ENCODE results near the gene ZAR1L. TPM values are rescaled to one million over a fixed set of nuclear protein-coding genes. Genes with fewer than 3 reads are reported as not detected.

The ZAR1L gene
- total RNA-seq, 1 experiment from 2014 or later: not detected

- H3K27me3 ChIP-seq (ENCODE audit: control insufficient read depth, insufficient read depth, low read length): no peaks in the 10 kb centered on the region
- H3K4me3 ChIP-seq (ENCODE audit: low read depth in 2 of 2, low read length in 2 of 2): peak overlapping the region; percentile 73 to 90
- CTCF ChIA-PET: no interaction called here
- POLR2A ChIA-PET: interaction anchor here (0.6 to 0.7 kb wide), 2 partner anchors 340 to 1294 kb away, joined by 3 to 4 read pairs; no protein-coding TSS in a partner anchor
- TF ChIP-seq POLR2AphosphoS5 (IDR thresholded peaks at IDR 0.05; ENCODE audit: low read depth, low read length): no peak
- no peak for TF ChIP-seq SIN3A (IDR thresholded peaks at IDR 0.05; ENCODE audit: borderline replicate concordance, insufficient read depth, low read depth, low read length)
- TF ChIP-seq TCF7L2 (IDR thresholded peaks at IDR 0.05; ENCODE audit: low read depth, low read length): no peak
- TF ChIP-seq, protein P1, sequence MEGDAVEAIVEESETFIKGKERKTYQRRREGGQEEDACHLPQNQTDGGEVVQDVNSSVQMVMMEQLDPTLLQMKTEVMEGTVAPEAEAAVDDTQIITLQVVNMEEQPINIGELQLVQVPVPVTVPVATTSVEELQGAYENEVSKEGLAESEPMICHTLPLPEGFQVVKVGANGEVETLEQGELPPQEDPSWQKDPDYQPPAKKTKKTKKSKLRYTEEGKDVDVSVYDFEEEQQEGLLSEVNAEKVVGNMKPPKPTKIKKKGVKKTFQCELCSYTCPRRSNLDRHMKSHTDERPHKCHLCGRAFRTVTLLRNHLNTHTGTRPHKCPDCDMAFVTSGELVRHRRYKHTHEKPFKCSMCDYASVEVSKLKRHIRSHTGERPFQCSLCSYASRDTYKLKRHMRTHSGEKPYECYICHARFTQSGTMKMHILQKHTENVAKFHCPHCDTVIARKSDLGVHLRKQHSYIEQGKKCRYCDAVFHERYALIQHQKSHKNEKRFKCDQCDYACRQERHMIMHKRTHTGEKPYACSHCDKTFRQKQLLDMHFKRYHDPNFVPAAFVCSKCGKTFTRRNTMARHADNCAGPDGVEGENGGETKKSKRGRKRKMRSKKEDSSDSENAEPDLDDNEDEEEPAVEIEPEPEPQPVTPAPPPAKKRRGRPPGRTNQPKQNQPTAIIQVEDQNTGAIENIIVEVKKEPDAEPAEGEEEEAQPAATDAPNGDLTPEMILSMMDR (IDR thresholded peaks at IDR 0.05): no peak
- TF ChIP-seq, protein P2, sequence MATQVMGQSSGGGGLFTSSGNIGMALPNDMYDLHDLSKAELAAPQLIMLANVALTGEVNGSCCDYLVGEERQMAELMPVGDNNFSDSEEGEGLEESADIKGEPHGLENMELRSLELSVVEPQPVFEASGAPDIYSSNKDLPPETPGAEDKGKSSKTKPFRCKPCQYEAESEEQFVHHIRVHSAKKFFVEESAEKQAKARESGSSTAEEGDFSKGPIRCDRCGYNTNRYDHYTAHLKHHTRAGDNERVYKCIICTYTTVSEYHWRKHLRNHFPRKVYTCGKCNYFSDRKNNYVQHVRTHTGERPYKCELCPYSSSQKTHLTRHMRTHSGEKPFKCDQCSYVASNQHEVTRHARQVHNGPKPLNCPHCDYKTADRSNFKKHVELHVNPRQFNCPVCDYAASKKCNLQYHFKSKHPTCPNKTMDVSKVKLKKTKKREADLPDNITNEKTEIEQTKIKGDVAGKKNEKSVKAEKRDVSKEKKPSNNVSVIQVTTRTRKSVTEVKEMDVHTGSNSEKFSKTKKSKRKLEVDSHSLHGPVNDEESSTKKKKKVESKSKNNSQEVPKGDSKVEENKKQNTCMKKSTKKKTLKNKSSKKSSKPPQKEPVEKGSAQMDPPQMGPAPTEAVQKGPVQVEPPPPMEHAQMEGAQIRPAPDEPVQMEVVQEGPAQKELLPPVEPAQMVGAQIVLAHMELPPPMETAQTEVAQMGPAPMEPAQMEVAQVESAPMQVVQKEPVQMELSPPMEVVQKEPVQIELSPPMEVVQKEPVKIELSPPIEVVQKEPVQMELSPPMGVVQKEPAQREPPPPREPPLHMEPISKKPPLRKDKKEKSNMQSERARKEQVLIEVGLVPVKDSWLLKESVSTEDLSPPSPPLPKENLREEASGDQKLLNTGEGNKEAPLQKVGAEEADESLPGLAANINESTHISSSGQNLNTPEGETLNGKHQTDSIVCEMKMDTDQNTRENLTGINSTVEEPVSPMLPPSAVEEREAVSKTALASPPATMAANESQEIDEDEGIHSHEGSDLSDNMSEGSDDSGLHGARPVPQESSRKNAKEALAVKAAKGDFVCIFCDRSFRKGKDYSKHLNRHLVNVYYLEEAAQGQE (IDR thresholded peaks at IDR 0.05; ENCODE audit: insufficient read depth in 1 of 2, low read depth in 2 of 2, low read length in 1 of 2): no peak
- no TSS peak for BruUV-seq (replicated peaks)
- no peaks in the 10 kb centered on the region for H3K9me3 ChIP-seq (ENCODE audit: control insufficient read depth, insufficient read depth, low read depth, low read length)
- intact Hi-C loops (cut with micrococcal nuclease; ENCODE audit: unreplicated experiment) (loop anchor here (10.0 kb wide), 1 partner anchor 301 kb away; no protein-coding TSS in a partner anchor), in situ Hi-C loops (cut with HindIII; ENCODE audit: low pct_unique_long_range_greater_than_20kb, low sequenced_read_pairs) (no loop called here)
- ATAC-seq: peak; percentile 56
- no peaks in the 10 kb centered on the region; the same call in 1 of the 2 replicates for H3K36me3 ChIP-seq (ENCODE audit: control insufficient read depth, insufficient read depth, low read length)
- H3K27ac ChIP-seq (ENCODE audit: low read length): peak overlapping the region; percentile 89
- no peak for DNase-seq (ENCODE audit: low read depth, low spot score)
- 0 out of 2 replicates have a peak, but pooled peaks cover 3% of the 10 kb centered on the region for H3K4me1 ChIP-seq (ENCODE audit: control insufficient read depth, insufficient read depth, low read length)
These were observed 821 bp upstream of the ZAR1L start for GRCh38 chr13:32316028-32316339.

DNA sequence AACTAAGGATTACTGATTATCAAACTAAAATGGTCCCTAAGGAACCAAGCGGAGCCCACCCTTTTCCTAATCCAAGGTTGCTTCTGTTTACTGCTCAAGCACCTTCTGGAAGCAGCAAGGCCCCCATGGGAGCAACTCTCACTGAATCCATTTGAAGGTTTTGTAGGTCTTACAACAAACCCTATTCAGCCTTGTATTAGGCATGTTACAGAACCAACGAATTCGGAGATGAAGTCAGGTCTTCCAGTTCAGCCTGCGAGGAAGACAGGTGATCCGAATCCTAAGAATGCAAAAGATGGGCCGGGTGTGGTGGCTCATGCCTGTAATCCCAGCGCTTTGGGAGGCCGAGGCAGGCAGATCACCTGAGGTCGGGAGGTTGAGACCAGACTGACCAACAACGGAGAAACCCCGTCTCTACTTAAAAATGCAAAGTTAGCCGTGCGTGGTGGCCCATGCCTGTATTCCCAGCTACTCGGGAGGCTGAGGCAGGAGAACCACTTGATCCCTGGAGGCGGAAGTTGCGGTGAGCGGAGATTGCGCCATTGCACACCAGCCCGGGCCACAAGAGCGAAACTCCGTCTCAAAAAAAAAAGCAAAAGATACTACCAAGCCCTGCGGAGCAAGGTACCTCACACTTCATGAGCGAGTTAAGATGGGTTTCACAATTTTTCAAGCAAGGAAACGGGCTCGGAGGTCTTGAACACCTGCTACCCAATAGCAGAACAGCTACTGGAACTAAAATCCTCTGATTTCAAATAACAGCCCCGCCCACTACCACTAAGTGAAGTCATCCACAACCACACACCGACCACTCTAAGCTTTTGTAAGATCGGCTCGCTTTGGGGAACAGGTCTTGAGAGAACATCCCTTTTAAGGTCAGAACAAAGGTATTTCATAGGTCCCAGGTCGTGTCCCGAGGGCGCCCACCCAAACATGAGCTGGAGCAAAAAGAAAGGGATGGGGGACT is 609 bp downstream of the ZAR1L start:
- Histone ChIP-seq H3K4me3 (ENCODE audit: low read depth in 2 of 2, low read length in 2 of 2) (peak overlapping the region; percentile 73 to 90), H3K36me3 (ENCODE audit: control insufficient read depth, insufficient read depth, low read length) (no peaks in the 10 kb centered on the region; the same call in 1 of the 2 replicates), H3K9me3 (ENCODE audit: control insufficient read depth, insufficient read depth, low read depth, low read length) (no peaks in the 10 kb centered on the region), H3K4me1 (ENCODE audit: control insufficient read depth, insufficient read depth, low read length) (peaks cover 5% of the 10 kb centered on the region; the same call in 1 of the 2 replicates), H3K27ac (ENCODE audit: low read length) (peak overlapping the region; percentile 89), H3K27me3 (ENCODE audit: control insufficient read depth, insufficient read depth, low read length) (no peaks in the 10 kb centered on the region)
- peak; percentile 5 for DNase-seq (ENCODE audit: low read depth, low spot score)
- TF ChIP-seq, protein P2 (IDR thresholded peaks at IDR 0.05; ENCODE audit: insufficient read depth in 1 of 2, low read depth in 2 of 2, low read length in 1 of 2): no peak
- no peak for TF ChIP-seq POLR2AphosphoS5 (IDR thresholded peaks at IDR 0.05; ENCODE audit: low read depth, low read length)
- TF ChIP-seq TCF7L2 (IDR thresholded peaks at IDR 0.05; ENCODE audit: low read depth, low read length): no peak
- TF ChIP-seq, protein P1 (IDR thresholded peaks at IDR 0.05): no peak
- TF ChIP-seq SIN3A (IDR thresholded peaks at IDR 0.05; ENCODE audit: borderline replicate concordance, insufficient read depth, low read depth, low read length): no peak
- intact Hi-C loops (cut with micrococcal nuclease; ENCODE audit: unreplicated experiment) (loop anchor here (10.0 kb wide), 1 partner anchor 300 kb away; no protein-coding TSS in a partner anchor), in situ Hi-C loops (cut with HindIII; ENCODE audit: low pct_unique_long_range_greater_than_20kb, low sequenced_read_pairs) (no loop called here)
- ATAC-seq: peak; percentile 5; the same call in 1 of the 2 replicates
- CTCF ChIA-PET: no interaction called here
- POLR2A ChIA-PET: interaction anchor here (0.7 kb wide), 1 partner anchor 17 kb away, joined by 4 read pairs; no protein-coding TSS in a partner anchor
- BruUV-seq (replicated peaks): TSS peak; percentile 71

Measured in Panc1 (cell line).